Parathyroid adenoma (tissue), 2 donors: ENCODE results near the gene UNC50.

Experiments
- H2AFZ ChIP-seq: fragments of 300-600 bp; sonication (generic); one replicate; pipeline ENCODE4 v1.7.0; 2017; ENCODE audit warnings: antibody characterized with exemption, mild to moderate bottlenecking
- H3K27ac ChIP-seq: fragments of 300-600 bp; sonication (generic); one replicate; pipeline ENCODE4 v1.7.0; 2017
- H3K27me3 ChIP-seq: fragments of 300-600 bp; sonication (generic); one replicate; pipeline ENCODE4 v1.7.0; 2017; ENCODE audit warnings: low read length; ENCODE audit not compliant: control insufficient read depth, insufficient read depth
- H3K36me3 ChIP-seq: fragments of 300-600 bp; sonication (generic); one replicate; pipeline ENCODE4 v1.7.0; 2017; ENCODE audit warnings: low read length; ENCODE audit not compliant: control insufficient read depth, insufficient read depth
- H3K4me1 ChIP-seq: fragments of 300-600 bp; sonication (generic); one replicate; pipeline ENCODE4 v1.7.0; 2017; ENCODE audit warnings: control low read depth
- H3K4me2 ChIP-seq: fragments of 300-600 bp; sonication (generic); one replicate; pipeline ENCODE4 v1.7.0; 2017; ENCODE audit warnings: low read length
- H3K4me3 ChIP-seq: fragments of 300-600 bp; sonication (generic); one replicate; pipeline ENCODE4 v1.7.0; 2017; ENCODE audit warnings: low read depth, low read length
- H3K79me2 ChIP-seq: fragments of 300-600 bp; sonication (generic); one replicate; pipeline ENCODE4 v1.7.0; 2017; ENCODE audit warnings: control low read depth
- H3K9ac ChIP-seq: fragments of 300-600 bp; sonication (generic); one replicate; pipeline ENCODE4 v1.7.0; 2017; ENCODE audit warnings: mild to moderate bottlenecking
- H3K9me3 ChIP-seq: fragments of 300-600 bp; sonication (generic); one replicate; pipeline ENCODE4 v1.7.0; 2017; ENCODE audit warnings: low read length; ENCODE audit not compliant: control insufficient read depth
- CTCF ChIP-seq: fragments of 300-600 bp; sonication (generic); IDR thresholded peaks from one replicate; pipeline ENCODE4 v1.7.0; 2017; ENCODE audit warnings: antibody characterized with exemption, mild to moderate bottlenecking
- donor health status: primary hyperparathyroidism.

The UNC50 gene

GRCh38 chr2:98604547-98604946 is 3.8 kb upstream of the UNC50 start:
- Histone ChIP-seq H3K79me2 (peaks cover 24% of the 10 kb centered on the region), H3K4me3 (no peak overlapping the region), H3K36me3 (no peaks in the 10 kb centered on the region), H3K27me3 (no peaks in the 10 kb centered on the region), H3K9ac (no peak overlapping the region), H3K4me1 (peaks cover 13% of the 10 kb centered on the region), H3K4me2 (no peak overlapping the region), H2AFZ (no peak overlapping the region), H3K9me3 (no peaks in the 10 kb centered on the region), H3K27ac (no peak overlapping the region)
- no peak for TF ChIP-seq CTCF

- no peaks in the 10 kb centered on the region for H3K9me3 ChIP-seq
- H3K27me3 ChIP-seq = no peaks in the 10 kb centered on the region
- H3K4me3 ChIP-seq = no peak overlapping the region
- no peak for TF ChIP-seq CTCF
- H3K36me3 ChIP-seq = no peaks in the 10 kb centered on the region
- H2AFZ ChIP-seq = no peak overlapping the region
- H3K4me2 ChIP-seq = no peak overlapping the region
- H3K9ac ChIP-seq = no peak overlapping the region
- peaks cover 18% of the 10 kb centered on the region for H3K4me1 ChIP-seq
- H3K27ac ChIP-seq = no peak overlapping the region
- H3K79me2 ChIP-seq = peaks cover 29% of the 10 kb centered on the region
Measured at GRCh38 chr2:98605076-98605475, 3.3 kb upstream of the UNC50 start.

- no peak overlapping the region for H3K27ac ChIP-seq
- H3K9me3 ChIP-seq = no peaks in the 10 kb centered on the region
- H3K4me2 ChIP-seq = peak overlapping the region; percentile 77
- no peak overlapping the region for H2AFZ ChIP-seq
- H3K27me3 ChIP-seq = no peaks in the 10 kb centered on the region
- H3K9ac ChIP-seq = no peak overlapping the region
- peaks cover 24% of the 10 kb centered on the region for H3K4me1 ChIP-seq
- peaks cover 40% of the 10 kb centered on the region for H3K79me2 ChIP-seq
- no peak overlapping the region for H3K4me3 ChIP-seq
- TF ChIP-seq CTCF = no peak
- H3K36me3 ChIP-seq = no peaks in the 10 kb centered on the region
Measured at GRCh38 chr2:98606431-98606830, 2.0 kb upstream of the UNC50 start.

- H3K9ac ChIP-seq = no peak overlapping the region
- H3K27me3 ChIP-seq = no peaks in the 10 kb centered on the region
- H2AFZ ChIP-seq = no peak overlapping the region
- no peak overlapping the region for H3K27ac ChIP-seq
- no peaks in the 10 kb centered on the region for H3K9me3 ChIP-seq
- peaks cover 42% of the 10 kb centered on the region for H3K79me2 ChIP-seq
- H3K4me1 ChIP-seq = peaks cover 24% of the 10 kb centered on the region
- H3K4me2 ChIP-seq = peak overlapping the region; percentile 77
- peak overlapping the region; percentile 84 for H3K4me3 ChIP-seq
- no peaks in the 10 kb centered on the region for H3K36me3 ChIP-seq
- no peak for TF ChIP-seq CTCF
Measured at GRCh38 chr2:98607104-98607503, 1.3 kb upstream of the UNC50 start.

DNA sequence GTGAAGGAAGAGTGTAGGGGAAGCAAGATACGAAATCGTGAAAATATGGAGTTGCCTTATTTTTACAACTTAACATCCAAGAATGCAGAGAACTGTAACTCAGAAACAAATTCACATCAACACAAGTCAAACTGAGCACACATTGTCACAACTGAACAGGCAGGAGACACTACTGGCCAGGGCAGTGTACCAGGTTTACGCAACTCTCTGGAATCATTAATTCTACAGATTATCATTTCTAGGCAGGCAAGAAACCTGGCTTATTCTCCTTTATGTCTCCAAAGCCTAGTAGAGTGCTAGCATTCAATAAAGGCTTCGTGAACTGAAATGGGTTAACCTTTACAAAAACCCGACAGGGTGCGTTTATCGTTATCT is 661 bp upstream of the UNC50 start:
- H2AFZ ChIP-seq = peak overlapping the region; percentile 93
- no peaks in the 10 kb centered on the region for H3K27me3 ChIP-seq
- H3K9ac ChIP-seq = peak overlapping the region; percentile 92
- no peak for TF ChIP-seq CTCF
- peak overlapping the region; percentile 90 for H3K27ac ChIP-seq
- no peaks in the 10 kb centered on the region for H3K36me3 ChIP-seq
- H3K4me1 ChIP-seq = peaks cover 24% of the 10 kb centered on the region
- peak overlapping the region; percentile 77 for H3K4me2 ChIP-seq
- no peaks in the 10 kb centered on the region for H3K9me3 ChIP-seq
- H3K4me3 ChIP-seq = peak overlapping the region; percentile 84
- peaks cover 44% of the 10 kb centered on the region for H3K79me2 ChIP-seq
